WERI-Rb-1 (cell line): Measurements from ENCODE around the gene TSPAN5.
A peak's percentile ranks its signal among the peaks of the same experiment; 100 is the strongest.

ENCODE experiments used
- DNase-seq: peaks from one replicate; pipeline ENCODE4 v3.0.0-alpha.2; 2020
- H3K27ac ChIP-seq: fragments of 250-450 bp; sonication (Bioruptor Pico); 2 replicates; pipeline ENCODE4 v1.5.1; 2020; ENCODE audit warnings: mild to moderate bottlenecking, moderate library complexity
- H3K27me3 ChIP-seq: fragments of 250-450 bp; sonication (Bioruptor Pico); 2 replicates; pipeline ENCODE4 v1.5.1; 2021; ENCODE audit warnings: mild to moderate bottlenecking, low read depth, moderate library complexity; ENCODE audit not compliant: insufficient read depth, severe bottlenecking
- H3K36me3 ChIP-seq: fragments of 250-450 bp; sonication (Bioruptor Pico); 2 replicates; pipeline ENCODE4 v1.5.1; 2020; ENCODE audit warnings: mild to moderate bottlenecking, moderate library complexity
- H3K4me3 ChIP-seq: 2 replicates; pipeline ENCODE4 v1.5.1; 2011; ENCODE audit warnings: low read depth, mild to moderate bottlenecking, control low read depth, low read length
- H3K9me3 ChIP-seq: fragments of 250-450 bp; sonication (Bioruptor Pico); 2 replicates; pipeline ENCODE4 v1.5.1; 2021; ENCODE audit warnings: mild to moderate bottlenecking, moderate library complexity; ENCODE audit not compliant: severe bottlenecking
- TF ChIP-seq, protein P1 (sequence below): IDR thresholded peaks from 2 replicates; pipeline ENCODE4 v1.5.1; 2011; ENCODE audit warnings: low read depth, mild to moderate bottlenecking, control low read depth, inconsistent platforms, low read length

The TSPAN5 gene

DNA sequence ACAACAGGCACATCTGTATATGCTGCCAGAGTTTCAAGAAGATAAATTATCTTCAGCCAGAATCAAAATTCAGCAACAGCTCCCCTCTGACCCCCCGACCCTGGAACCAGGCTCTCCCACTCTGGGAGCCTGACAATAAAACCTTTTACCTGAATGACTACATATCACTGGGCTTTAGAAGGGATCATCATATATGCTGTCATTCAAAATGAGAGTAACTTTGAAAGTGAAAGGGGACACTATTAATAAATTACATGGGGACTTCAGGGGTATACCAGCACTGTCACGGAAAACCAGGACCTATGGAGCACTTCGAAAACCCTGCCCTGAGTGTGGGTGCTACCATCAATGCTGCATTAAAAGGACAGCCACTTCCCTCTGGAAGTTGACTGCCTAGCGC, 26.2 kb downstream of the TSPAN5 start:
- TF ChIP-seq, protein P1, sequence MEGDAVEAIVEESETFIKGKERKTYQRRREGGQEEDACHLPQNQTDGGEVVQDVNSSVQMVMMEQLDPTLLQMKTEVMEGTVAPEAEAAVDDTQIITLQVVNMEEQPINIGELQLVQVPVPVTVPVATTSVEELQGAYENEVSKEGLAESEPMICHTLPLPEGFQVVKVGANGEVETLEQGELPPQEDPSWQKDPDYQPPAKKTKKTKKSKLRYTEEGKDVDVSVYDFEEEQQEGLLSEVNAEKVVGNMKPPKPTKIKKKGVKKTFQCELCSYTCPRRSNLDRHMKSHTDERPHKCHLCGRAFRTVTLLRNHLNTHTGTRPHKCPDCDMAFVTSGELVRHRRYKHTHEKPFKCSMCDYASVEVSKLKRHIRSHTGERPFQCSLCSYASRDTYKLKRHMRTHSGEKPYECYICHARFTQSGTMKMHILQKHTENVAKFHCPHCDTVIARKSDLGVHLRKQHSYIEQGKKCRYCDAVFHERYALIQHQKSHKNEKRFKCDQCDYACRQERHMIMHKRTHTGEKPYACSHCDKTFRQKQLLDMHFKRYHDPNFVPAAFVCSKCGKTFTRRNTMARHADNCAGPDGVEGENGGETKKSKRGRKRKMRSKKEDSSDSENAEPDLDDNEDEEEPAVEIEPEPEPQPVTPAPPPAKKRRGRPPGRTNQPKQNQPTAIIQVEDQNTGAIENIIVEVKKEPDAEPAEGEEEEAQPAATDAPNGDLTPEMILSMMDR: no peak
- Histone ChIP-seq H3K36me3 (no peaks in the 10 kb centered on the region; the same call in 1 of the 2 replicates), H3K9me3 (no peaks in the 10 kb centered on the region), H3K4me3 (no peak overlapping the region), H3K27ac (no peak overlapping the region), H3K27me3 (no peaks in the 10 kb centered on the region)
- no peak for DNase-seq

DNA sequence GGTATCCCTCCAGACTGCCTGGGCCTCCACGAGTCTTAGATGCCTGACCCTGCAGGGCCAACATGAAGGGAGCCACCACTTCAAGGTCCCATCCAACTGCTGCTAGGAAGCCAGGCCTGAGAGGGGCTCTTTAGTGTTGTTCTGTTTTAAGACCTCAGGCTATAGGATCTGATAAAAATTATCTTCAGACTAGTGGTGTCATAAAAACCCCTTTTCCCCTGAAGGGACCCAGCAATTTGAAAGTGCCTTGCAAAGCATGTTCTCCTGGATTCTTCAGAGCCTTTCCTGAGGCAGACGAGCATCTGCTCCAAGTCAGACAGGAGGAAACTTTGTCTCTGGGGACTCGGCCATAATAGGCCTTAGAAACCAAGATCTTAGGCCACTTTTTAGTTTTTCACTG, 26.9 kb downstream of the TSPAN5 start:
- DNase-seq: no peak
- Histone ChIP-seq H3K9me3 (no peaks in the 10 kb centered on the region), H3K27ac (no peak overlapping the region), H3K36me3 (no peaks in the 10 kb centered on the region), H3K27me3 (no peaks in the 10 kb centered on the region), H3K4me3 (no peak overlapping the region)
- TF ChIP-seq, protein P1: no peak

DNA sequence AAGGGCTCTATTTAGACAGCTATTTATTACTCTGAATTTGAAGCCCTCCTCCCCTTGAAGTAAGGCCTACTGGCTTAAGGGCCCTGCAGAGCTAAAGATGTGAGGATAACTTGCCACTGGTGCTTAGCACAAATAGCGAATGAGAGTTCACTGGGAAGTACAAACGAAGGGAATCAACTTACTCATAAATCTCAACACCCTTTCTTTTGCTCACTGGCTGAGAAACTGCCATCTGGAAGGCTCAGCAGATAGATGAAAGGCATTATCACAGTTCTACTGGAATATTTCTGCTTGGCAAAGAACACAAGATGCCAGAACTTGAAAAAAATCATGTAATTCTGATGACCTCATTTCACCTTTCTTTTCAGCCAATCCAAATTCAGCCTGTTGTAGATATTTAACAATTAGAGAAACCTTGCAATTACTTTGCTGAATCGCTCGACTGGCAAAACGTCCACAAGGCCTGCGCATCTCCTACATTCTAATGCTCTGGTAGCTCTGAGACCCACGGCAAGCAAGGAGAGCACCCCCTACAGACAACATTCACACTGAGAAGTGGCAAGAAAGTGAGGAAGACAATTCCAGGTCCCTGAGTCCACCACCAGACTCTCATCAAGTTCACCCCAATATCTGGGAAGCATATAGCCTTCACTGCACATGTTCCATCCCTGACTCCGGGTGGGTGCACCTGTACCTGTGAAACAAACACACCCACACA, 27.5 kb downstream of the TSPAN5 start:
- no peaks in the 10 kb centered on the region for H3K27me3 ChIP-seq
- H3K27ac ChIP-seq: peak overlapping the region; percentile 22
- TF ChIP-seq, protein P1: peak; percentile 69
- H3K4me3 ChIP-seq: no peak overlapping the region
- peak; percentile 43 for DNase-seq
- no peaks in the 10 kb centered on the region for H3K36me3 ChIP-seq
- H3K9me3 ChIP-seq: no peaks in the 10 kb centered on the region

DNA sequence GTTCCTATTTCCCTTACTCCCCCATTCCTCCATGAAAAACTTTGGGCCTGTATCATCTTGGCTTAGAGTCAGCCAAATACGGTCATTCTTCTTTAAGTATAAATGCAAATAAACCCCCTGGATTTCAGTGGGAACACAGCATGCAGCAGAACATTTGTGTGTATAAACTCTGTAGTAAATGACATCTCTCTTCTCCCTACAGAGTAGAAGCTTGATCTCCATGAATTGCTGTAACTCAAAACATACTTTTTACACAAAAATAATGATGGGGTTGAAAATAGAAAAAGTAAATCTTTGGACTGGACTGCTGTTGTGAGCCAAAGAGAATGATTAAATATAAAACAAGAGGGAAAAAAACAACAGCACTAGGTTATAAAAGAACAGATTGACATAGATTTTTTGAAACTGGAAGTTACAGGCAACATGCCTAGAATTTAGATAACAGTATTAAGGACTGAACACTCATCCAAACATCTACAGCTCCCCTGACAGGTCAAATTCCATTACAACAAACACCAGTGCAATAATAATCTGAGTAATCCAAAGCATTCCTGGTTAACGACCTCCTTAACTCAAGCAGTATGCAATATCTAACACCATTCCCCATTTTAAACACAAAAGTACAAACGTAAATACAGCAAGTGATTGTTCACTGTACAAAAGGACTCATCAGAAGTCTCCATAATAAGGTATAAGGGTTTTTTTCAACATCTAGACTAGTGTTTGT, 30.7 kb downstream of the TSPAN5 start:
- H3K36me3 ChIP-seq: no peaks in the 10 kb centered on the region
- no peaks in the 10 kb centered on the region for H3K27me3 ChIP-seq
- no peak overlapping the region for H3K4me3 ChIP-seq
- no peaks in the 10 kb centered on the region for H3K9me3 ChIP-seq
- DNase-seq: no peak
- TF ChIP-seq, protein P1: no peak
- H3K27ac ChIP-seq: no peak overlapping the region

DNA sequence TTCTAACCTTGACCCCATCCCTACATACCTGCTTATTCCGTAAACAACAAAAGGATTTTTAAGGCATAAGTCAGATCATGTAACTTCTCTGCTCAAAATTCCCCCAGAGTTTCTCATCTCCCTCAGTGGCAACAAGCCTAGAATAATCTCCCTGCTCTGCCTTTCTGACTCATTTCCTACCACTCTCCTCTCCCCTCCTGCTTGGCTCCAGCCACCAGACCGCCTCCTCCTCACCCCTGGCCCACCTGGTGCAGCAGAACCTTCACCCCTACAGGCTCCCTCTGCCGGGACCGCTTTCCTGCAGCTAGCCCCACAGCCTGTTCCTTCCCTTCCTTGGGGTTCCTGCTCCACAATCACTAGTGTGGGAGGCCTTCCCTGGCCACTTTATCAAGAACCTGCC, 32.1 kb downstream of the TSPAN5 start:
- no peaks in the 10 kb centered on the region for H3K36me3 ChIP-seq
- TF ChIP-seq, protein P1: no peak
- DNase-seq: no peak
- no peaks in the 10 kb centered on the region for H3K9me3 ChIP-seq
- no peak overlapping the region for H3K27ac ChIP-seq
- no peaks in the 10 kb centered on the region for H3K27me3 ChIP-seq
- H3K4me3 ChIP-seq: no peak overlapping the region
